LNCAP (cell line): ENCODE data around the gene PYROXD2.

Experiments used
- CTCF ChIP-seq: fragments of 450-650 bp; IDR thresholded peaks from 2 replicates; pipeline ENCODE4 v1.5.1; 2017; ENCODE audit warnings: mild to moderate bottlenecking

The PYROXD2 gene

GRCh38 chr10:98344589-98345038 is 70.4 kb downstream of the PYROXD2 start:
- no peak for TF ChIP-seq CTCF

GRCh38 chr10:98340940-98341310 is 74.1 kb downstream of the PYROXD2 start:
- TF ChIP-seq CTCF, result no peak

GRCh38 chr10:98340261-98340939 is 74.6 kb downstream of the PYROXD2 start:
- no peak for TF ChIP-seq CTCF

- TF ChIP-seq CTCF, result no peak
Measured at GRCh38 chr10:98339799-98340198, 75.2 kb downstream of the PYROXD2 start.

GRCh38 chr10:98338896-98339295 is 76.1 kb downstream of the PYROXD2 start:
- TF ChIP-seq CTCF, result no peak

GRCh38 chr10:98338318-98338717 is 76.7 kb downstream of the PYROXD2 start:
- TF ChIP-seq CTCF, result no peak

GRCh38 chr10:98337484-98337883 is 77.5 kb downstream of the PYROXD2 start:
- TF ChIP-seq CTCF, result no peak
